Measurements from ENCODE around the gene R3HDM4.

- TF ChIP-seq CTCF (conservative IDR thresholded peaks at IDR 0.05) (no peak), EZH2 (IDR thresholded peaks at IDR 0.05; ENCODE audit: low read depth) (no peak)
Measured at GRCh38 chr19:931860-932647, 19.0 kb upstream of the R3HDM4 start.

All from PC-9 (cell line).